ENCODE data around the gene VPS52.

DNA sequence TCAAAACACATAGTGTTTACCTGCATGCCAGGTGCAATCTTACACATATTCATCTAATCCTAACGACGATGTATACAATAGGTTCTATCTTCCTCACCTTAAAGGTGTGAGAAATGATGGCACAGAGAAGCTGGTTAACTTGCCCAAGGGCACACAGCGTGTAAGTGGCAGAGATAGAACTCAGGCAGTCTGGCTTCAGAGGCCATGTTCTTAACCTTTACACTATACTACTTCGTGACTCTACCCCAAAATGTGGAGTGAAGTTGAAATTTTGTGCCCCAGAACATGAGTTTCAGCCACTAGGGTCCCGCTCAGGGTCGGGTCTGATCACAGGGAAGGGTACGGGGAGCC lies 584 bp downstream of the VPS52 start:
- TF ChIP-seq, protein P1, sequence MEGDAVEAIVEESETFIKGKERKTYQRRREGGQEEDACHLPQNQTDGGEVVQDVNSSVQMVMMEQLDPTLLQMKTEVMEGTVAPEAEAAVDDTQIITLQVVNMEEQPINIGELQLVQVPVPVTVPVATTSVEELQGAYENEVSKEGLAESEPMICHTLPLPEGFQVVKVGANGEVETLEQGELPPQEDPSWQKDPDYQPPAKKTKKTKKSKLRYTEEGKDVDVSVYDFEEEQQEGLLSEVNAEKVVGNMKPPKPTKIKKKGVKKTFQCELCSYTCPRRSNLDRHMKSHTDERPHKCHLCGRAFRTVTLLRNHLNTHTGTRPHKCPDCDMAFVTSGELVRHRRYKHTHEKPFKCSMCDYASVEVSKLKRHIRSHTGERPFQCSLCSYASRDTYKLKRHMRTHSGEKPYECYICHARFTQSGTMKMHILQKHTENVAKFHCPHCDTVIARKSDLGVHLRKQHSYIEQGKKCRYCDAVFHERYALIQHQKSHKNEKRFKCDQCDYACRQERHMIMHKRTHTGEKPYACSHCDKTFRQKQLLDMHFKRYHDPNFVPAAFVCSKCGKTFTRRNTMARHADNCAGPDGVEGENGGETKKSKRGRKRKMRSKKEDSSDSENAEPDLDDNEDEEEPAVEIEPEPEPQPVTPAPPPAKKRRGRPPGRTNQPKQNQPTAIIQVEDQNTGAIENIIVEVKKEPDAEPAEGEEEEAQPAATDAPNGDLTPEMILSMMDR (IDR thresholded peaks at IDR 0.05; ENCODE audit: poor library complexity, severe bottlenecking): no peak
- TF ChIP-seq, protein P2, sequence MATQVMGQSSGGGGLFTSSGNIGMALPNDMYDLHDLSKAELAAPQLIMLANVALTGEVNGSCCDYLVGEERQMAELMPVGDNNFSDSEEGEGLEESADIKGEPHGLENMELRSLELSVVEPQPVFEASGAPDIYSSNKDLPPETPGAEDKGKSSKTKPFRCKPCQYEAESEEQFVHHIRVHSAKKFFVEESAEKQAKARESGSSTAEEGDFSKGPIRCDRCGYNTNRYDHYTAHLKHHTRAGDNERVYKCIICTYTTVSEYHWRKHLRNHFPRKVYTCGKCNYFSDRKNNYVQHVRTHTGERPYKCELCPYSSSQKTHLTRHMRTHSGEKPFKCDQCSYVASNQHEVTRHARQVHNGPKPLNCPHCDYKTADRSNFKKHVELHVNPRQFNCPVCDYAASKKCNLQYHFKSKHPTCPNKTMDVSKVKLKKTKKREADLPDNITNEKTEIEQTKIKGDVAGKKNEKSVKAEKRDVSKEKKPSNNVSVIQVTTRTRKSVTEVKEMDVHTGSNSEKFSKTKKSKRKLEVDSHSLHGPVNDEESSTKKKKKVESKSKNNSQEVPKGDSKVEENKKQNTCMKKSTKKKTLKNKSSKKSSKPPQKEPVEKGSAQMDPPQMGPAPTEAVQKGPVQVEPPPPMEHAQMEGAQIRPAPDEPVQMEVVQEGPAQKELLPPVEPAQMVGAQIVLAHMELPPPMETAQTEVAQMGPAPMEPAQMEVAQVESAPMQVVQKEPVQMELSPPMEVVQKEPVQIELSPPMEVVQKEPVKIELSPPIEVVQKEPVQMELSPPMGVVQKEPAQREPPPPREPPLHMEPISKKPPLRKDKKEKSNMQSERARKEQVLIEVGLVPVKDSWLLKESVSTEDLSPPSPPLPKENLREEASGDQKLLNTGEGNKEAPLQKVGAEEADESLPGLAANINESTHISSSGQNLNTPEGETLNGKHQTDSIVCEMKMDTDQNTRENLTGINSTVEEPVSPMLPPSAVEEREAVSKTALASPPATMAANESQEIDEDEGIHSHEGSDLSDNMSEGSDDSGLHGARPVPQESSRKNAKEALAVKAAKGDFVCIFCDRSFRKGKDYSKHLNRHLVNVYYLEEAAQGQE (IDR thresholded peaks at IDR 0.05; ENCODE audit: borderline replicate concordance): no peak
- no peak for TF ChIP-seq POLR2AphosphoS5 (IDR thresholded peaks at IDR 0.05)
- no peak for TF ChIP-seq EZH2 (IDR thresholded peaks at IDR 0.05; ENCODE audit: borderline replicate concordance, insufficient read depth, low read length, poor library complexity, severe bottlenecking)
- no peak for TF ChIP-seq EP300 (conservative IDR thresholded peaks at IDR 0.05; ENCODE audit: poor library complexity, severe bottlenecking)
- no peak for TF ChIP-seq SMC3 (conservative IDR thresholded peaks at IDR 0.05; ENCODE audit: poor library complexity)

All from neural cell (in vitro differentiated cells).